GM23338 (cell line): ENCODE measurements around the gene PLXNA2. TPM values are rescaled to one million over a fixed set of nuclear protein-coding genes. Genes with fewer than 3 reads are reported as not detected.

ENCODE experiments used
- ATAC-seq: fragments of 200-7000 bp; cut with Tn5 transposase; 3 replicates; pipeline ENCODE4 v1.9.1; 2020
- DNase-seq: peaks from one replicate; pipeline ENCODE4 v3.0.0-alpha.2; 2015; ENCODE audit warnings: low spot score
- H2AFZ ChIP-seq: fragments of 200-600 bp; sonication (generic); 2 replicates; pipeline ENCODE4 v1.8.0; 2016; ENCODE audit warnings: antibody characterized with exemption, mild to moderate bottlenecking, moderate library complexity
- H3F3A ChIP-seq: fragments of 200-600 bp; sonication (generic); replicated peaks from 2 replicates; pipeline ENCODE4 v1.8.0; 2017; ENCODE audit warnings: antibody characterized with exemption, mixed run types, low read depth
- H3K27ac ChIP-seq: fragments of 200-600 bp; sonication (generic); 2 replicates; pipeline ENCODE4 v1.6.1; 2016; ENCODE audit warnings: low read depth
- H3K27me3 ChIP-seq: fragments of 200-600 bp; sonication (generic); 2 replicates; pipeline ENCODE4 v1.8.0; 2016; ENCODE audit warnings: mild to moderate bottlenecking, mixed run types, moderate library complexity; ENCODE audit not compliant: insufficient read depth
- H3K36me3 ChIP-seq: fragments of 200-600 bp; sonication (generic); 2 replicates; pipeline ENCODE4 v1.8.0; 2016; ENCODE audit warnings: mild to moderate bottlenecking; ENCODE audit not compliant: insufficient read depth
- H3K4me1 ChIP-seq: fragments of 200-600 bp; sonication (generic); 2 replicates; pipeline ENCODE4 v1.8.0; 2016; ENCODE audit warnings: mild to moderate bottlenecking, moderate library complexity; ENCODE audit not compliant: insufficient read depth
- H3K4me2 ChIP-seq: fragments of 200-600 bp; sonication (generic); 2 replicates; pipeline ENCODE4 v1.7.1; 2017; ENCODE audit warnings: mixed run types
- H3K4me3 ChIP-seq: fragments of 200-600 bp; sonication (generic); 2 replicates; pipeline ENCODE4 v1.6.1; 2016; ENCODE audit warnings: mixed run types
- H3K79me2 ChIP-seq: fragments of 200-600 bp; sonication (generic); replicated peaks from 2 replicates; pipeline ENCODE4 v1.8.0; 2017; ENCODE audit warnings: mild to moderate bottlenecking; ENCODE audit not compliant: insufficient read depth
- H3K9me2 ChIP-seq: fragments of 200-600 bp; sonication (generic); 2 replicates; pipeline ENCODE4 v1.8.0; 2017; ENCODE audit not compliant: insufficient read depth
- H4K20me1 ChIP-seq: fragments of 200-600 bp; sonication (generic); replicated peaks from 2 replicates; pipeline ENCODE4 v1.8.0; 2017; ENCODE audit warnings: mild to moderate bottlenecking; ENCODE audit not compliant: insufficient read depth
- H3K27ac Mint-ChIP-seq: 2 replicates; pipeline ENCODE4 v1.8.0; 2020; ENCODE audit warnings: inconsistent platforms, mild to moderate bottlenecking, moderate library complexity, mixed read lengths
- H3K27me3 Mint-ChIP-seq: 3 replicates; pipeline ENCODE4 v1.8.0; 2022; ENCODE audit warnings: low read depth, mild to moderate bottlenecking, moderate library complexity, mixed read lengths, inconsistent platforms; ENCODE audit not compliant: insufficient read depth, poor library complexity
- H3K36me3 Mint-ChIP-seq: 3 replicates; pipeline ENCODE4 v1.8.0; 2021; ENCODE audit warnings: low read depth, mild to moderate bottlenecking, inconsistent platforms, moderate library complexity, mixed read lengths
- H3K4me1 Mint-ChIP-seq: 3 replicates; pipeline ENCODE4 v1.8.0; 2020; ENCODE audit warnings: mild to moderate bottlenecking, inconsistent platforms, mixed read lengths
- H3K4me3 Mint-ChIP-seq: 3 replicates; pipeline ENCODE4 v1.8.0; 2021; ENCODE audit warnings: moderate library complexity, mild to moderate bottlenecking, inconsistent platforms, mixed read lengths
- H3K9me3 Mint-ChIP-seq: 3 replicates; pipeline ENCODE4 v1.8.0; 2020; ENCODE audit warnings: moderate library complexity, mild to moderate bottlenecking, inconsistent platforms, mixed read lengths
- CREB1 ChIP-seq: fragments of 250-450 bp; sonication (Bioruptor Pico); IDR thresholded peaks from 2 replicates; pipeline ENCODE4 v1.5.0; 2020; ENCODE audit warnings: low read depth, mild to moderate bottlenecking, moderate library complexity
- EZH2 ChIP-seq: fragments of 200-600 bp; sonication (generic); IDR thresholded peaks from one replicate; pipeline ENCODE4 v1.8.0; 2017; ENCODE audit warnings: antibody characterized with exemption, mild to moderate bottlenecking, low read depth; ENCODE audit not compliant: unreplicated experiment
- EZH2phosphoT487 ChIP-seq: fragments of 200-600 bp; sonication (generic); IDR thresholded peaks from one replicate; pipeline ENCODE4 v1.8.1; 2018; ENCODE audit warnings: antibody characterized with exemption; ENCODE audit not compliant: unreplicated experiment
- JUNB ChIP-seq: IDR thresholded peaks from one replicate; pipeline ENCODE4 v1.6.1; 2016; ENCODE audit warnings: antibody characterized with exemption; ENCODE audit not compliant: unreplicated experiment
- NANOG ChIP-seq: IDR thresholded peaks from 2 replicates; pipeline ENCODE4 v1.6.1; 2016; ENCODE audit warnings: antibody characterized with exemption, borderline replicate concordance
- POLR2AphosphoS5 ChIP-seq: IDR thresholded peaks from 2 replicates; pipeline ENCODE4 v1.6.1; 2016; ENCODE audit warnings: antibody characterized with exemption, low read depth
- STAT1 ChIP-seq: IDR thresholded peaks from one replicate; pipeline ENCODE4 v1.6.1; 2016; ENCODE audit warnings: antibody characterized with exemption; ENCODE audit not compliant: unreplicated experiment
- ZNF114 ChIP-seq: fragments of 250-450 bp; sonication (Bioruptor Pico); IDR thresholded peaks from 2 replicates; pipeline ENCODE4 v1.5.0; 2020; ENCODE audit warnings: mild to moderate bottlenecking, moderate library complexity
- ZNF331 ChIP-seq: fragments of 250-450 bp; sonication (Bioruptor Pico); IDR thresholded peaks from 2 replicates; pipeline ENCODE4 v1.5.0; 2020; ENCODE audit warnings: low read depth, mild to moderate bottlenecking, moderate library complexity
- polyA plus RNA-seq: library from polyadenylated mRNA; unstranded; fragments of >200 nt; fragmentation: Nextera tagmentation; extraction: Ambion mirVana; gene quantifications from 2 replicates; pipeline ENCODE4 v1.2.1, GENCODE V29; 2016
- total RNA-seq: library from RNA; depleted of rRNA; stranded (reverse); fragments of >200 nt; shearing (Covaris generic); gene quantifications from 2 replicates; pipeline ENCODE4 v1.2.3, GENCODE V29; 2014
- TF ChIP-seq, protein P1 (sequence below): IDR thresholded peaks from 2 replicates; pipeline ENCODE4 v1.6.1; 2016; ENCODE audit warnings: antibody characterized with exemption
- TF ChIP-seq, protein P2 (sequence below): fragments of 250-450 bp; sonication (Bioruptor Pico); IDR thresholded peaks from 2 replicates; pipeline ENCODE4 v1.5.0; 2020; ENCODE audit warnings: mild to moderate bottlenecking, moderate library complexity

Gene PLXNA2
- total and polyA plus RNA-seq, 2 experiments from 2014 or later = 0.40 to 1.8 TPM

DNA sequence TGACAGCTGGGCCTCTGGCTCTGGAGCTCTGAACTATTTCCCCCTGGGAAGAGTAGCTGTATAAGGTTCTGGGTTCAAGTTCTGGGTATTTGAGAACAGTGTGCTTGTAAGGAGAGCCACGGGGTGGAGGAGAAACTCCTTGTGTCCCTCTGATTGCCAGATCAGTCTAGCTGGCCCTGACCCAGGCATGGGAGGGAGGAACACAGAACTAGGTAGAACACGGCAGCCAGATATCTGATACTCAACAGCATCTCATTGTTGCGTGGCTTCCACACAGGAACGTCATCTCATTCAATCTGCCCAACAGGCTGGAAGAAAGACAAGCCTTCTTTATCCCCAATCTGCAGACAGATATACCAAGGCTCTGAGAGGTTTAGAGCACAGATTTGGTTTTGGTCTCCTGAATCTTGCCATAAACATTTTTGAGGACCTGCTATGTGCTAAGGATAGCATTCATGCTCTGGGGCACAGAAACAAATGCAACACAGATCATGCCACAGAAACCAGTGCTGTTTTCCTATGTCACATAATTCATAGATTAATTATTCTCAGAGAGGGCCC lies 83.8 kb downstream of the PLXNA2 start:
- Histone ChIP-seq H3K4me3 (no peak overlapping the region), H4K20me1 (no peaks in the 10 kb centered on the region), H3K36me3 (no peaks in the 10 kb centered on the region; the same call in 1 of the 2 replicates), H3F3A (no peaks in the 10 kb centered on the region), H2AFZ (no peak overlapping the region), H3K79me2 (no peaks in the 10 kb centered on the region), H3K9me2 (no peaks in the 10 kb centered on the region), H3K27ac (no peak overlapping the region), H3K4me2 (no peak overlapping the region), H3K27me3 (no peaks in the 10 kb centered on the region), H3K4me1 (peaks cover 11% of the 10 kb centered on the region)
- H3K27ac Mint-ChIP-seq = no peak overlapping the region
- H3K4me1 Mint-ChIP-seq = peaks cover 53% of the 10 kb centered on the region
- DNase-seq (no peak), ATAC-seq (no peak)
- H3K4me3 Mint-ChIP-seq = no peak overlapping the region
- H3K27me3 Mint-ChIP-seq = peaks cover 2% of the 10 kb centered on the region
- H3K9me3 Mint-ChIP-seq = no peaks in the 10 kb centered on the region
- no peak for TF ChIP-seq EZH2phosphoT487
- no peak for TF ChIP-seq JUNB
- TF ChIP-seq, protein P1, sequence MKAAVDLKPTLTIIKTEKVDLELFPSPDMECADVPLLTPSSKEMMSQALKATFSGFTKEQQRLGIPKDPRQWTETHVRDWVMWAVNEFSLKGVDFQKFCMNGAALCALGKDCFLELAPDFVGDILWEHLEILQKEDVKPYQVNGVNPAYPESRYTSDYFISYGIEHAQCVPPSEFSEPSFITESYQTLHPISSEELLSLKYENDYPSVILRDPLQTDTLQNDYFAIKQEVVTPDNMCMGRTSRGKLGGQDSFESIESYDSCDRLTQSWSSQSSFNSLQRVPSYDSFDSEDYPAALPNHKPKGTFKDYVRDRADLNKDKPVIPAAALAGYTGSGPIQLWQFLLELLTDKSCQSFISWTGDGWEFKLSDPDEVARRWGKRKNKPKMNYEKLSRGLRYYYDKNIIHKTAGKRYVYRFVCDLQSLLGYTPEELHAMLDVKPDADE = no peak
- H3K36me3 Mint-ChIP-seq = no peaks in the 10 kb centered on the region

DNA sequence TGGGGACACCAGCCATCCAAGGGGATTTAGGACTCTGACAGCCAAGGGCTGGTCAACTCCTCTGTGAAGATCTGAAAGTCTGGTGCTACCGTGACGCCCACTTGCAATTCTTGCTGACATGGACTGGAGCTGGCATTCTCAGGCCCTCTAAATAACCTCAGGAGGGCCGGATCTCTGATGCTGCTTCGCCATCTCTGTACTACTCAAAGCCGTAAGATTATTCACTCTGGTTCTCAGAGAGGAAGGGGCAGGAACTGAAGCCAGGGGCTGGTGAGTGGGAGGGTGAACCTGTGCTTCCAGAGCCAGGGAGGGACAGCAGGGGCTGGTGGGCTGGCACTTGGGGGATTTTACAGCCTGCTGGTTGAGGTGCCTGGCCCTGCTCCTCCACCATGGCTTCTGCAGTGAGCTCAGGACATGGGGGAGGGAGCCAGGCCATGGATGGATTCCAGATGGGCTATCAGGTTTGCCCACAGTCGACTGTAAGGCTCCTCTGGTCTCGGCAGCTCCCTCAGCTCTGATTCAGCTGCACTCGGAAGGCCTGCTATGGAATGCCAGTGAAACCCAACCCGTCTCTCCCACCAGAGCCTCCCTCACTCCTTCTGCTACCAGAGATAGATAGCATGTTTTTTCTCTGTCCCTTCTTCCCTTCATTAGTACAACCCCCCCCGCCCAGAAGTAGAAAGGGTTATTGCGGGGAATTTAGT lies 84.5 kb downstream of the PLXNA2 start:
- Histone ChIP-seq H3F3A (no peaks in the 10 kb centered on the region), H3K4me1 (peaks cover 11% of the 10 kb centered on the region), H3K36me3 (no peaks in the 10 kb centered on the region; the same call in 1 of the 2 replicates), H3K4me3 (no peak overlapping the region), H3K79me2 (no peaks in the 10 kb centered on the region), H4K20me1 (no peaks in the 10 kb centered on the region), H3K27me3 (no peaks in the 10 kb centered on the region), H3K4me2 (no peak overlapping the region), H3K27ac (no peak overlapping the region), H2AFZ (no peak overlapping the region), H3K9me2 (no peaks in the 10 kb centered on the region)
- DNase-seq = no peak
- Mint-ChIP-seq H3K9me3 (no peaks in the 10 kb centered on the region), H3K4me3 (no peak overlapping the region), H3K27me3 (peaks cover 2% of the 10 kb centered on the region), H3K36me3 (no peaks in the 10 kb centered on the region), H3K27ac (no peak overlapping the region), H3K4me1 (peaks cover 56% of the 10 kb centered on the region)
- peak; percentile 18 for ATAC-seq
- TF ChIP-seq STAT1 (no peak), ZNF114 (CRISPR knock-in tag) (no peak), NANOG (no peak), EZH2phosphoT487 (no peak), POLR2AphosphoS5 (no peak), EZH2 (no peak), CREB1 (CRISPR knock-in tag) (no peak), ZNF331 (CRISPR knock-in tag) (no peak)
- TF ChIP-seq, protein P2, sequence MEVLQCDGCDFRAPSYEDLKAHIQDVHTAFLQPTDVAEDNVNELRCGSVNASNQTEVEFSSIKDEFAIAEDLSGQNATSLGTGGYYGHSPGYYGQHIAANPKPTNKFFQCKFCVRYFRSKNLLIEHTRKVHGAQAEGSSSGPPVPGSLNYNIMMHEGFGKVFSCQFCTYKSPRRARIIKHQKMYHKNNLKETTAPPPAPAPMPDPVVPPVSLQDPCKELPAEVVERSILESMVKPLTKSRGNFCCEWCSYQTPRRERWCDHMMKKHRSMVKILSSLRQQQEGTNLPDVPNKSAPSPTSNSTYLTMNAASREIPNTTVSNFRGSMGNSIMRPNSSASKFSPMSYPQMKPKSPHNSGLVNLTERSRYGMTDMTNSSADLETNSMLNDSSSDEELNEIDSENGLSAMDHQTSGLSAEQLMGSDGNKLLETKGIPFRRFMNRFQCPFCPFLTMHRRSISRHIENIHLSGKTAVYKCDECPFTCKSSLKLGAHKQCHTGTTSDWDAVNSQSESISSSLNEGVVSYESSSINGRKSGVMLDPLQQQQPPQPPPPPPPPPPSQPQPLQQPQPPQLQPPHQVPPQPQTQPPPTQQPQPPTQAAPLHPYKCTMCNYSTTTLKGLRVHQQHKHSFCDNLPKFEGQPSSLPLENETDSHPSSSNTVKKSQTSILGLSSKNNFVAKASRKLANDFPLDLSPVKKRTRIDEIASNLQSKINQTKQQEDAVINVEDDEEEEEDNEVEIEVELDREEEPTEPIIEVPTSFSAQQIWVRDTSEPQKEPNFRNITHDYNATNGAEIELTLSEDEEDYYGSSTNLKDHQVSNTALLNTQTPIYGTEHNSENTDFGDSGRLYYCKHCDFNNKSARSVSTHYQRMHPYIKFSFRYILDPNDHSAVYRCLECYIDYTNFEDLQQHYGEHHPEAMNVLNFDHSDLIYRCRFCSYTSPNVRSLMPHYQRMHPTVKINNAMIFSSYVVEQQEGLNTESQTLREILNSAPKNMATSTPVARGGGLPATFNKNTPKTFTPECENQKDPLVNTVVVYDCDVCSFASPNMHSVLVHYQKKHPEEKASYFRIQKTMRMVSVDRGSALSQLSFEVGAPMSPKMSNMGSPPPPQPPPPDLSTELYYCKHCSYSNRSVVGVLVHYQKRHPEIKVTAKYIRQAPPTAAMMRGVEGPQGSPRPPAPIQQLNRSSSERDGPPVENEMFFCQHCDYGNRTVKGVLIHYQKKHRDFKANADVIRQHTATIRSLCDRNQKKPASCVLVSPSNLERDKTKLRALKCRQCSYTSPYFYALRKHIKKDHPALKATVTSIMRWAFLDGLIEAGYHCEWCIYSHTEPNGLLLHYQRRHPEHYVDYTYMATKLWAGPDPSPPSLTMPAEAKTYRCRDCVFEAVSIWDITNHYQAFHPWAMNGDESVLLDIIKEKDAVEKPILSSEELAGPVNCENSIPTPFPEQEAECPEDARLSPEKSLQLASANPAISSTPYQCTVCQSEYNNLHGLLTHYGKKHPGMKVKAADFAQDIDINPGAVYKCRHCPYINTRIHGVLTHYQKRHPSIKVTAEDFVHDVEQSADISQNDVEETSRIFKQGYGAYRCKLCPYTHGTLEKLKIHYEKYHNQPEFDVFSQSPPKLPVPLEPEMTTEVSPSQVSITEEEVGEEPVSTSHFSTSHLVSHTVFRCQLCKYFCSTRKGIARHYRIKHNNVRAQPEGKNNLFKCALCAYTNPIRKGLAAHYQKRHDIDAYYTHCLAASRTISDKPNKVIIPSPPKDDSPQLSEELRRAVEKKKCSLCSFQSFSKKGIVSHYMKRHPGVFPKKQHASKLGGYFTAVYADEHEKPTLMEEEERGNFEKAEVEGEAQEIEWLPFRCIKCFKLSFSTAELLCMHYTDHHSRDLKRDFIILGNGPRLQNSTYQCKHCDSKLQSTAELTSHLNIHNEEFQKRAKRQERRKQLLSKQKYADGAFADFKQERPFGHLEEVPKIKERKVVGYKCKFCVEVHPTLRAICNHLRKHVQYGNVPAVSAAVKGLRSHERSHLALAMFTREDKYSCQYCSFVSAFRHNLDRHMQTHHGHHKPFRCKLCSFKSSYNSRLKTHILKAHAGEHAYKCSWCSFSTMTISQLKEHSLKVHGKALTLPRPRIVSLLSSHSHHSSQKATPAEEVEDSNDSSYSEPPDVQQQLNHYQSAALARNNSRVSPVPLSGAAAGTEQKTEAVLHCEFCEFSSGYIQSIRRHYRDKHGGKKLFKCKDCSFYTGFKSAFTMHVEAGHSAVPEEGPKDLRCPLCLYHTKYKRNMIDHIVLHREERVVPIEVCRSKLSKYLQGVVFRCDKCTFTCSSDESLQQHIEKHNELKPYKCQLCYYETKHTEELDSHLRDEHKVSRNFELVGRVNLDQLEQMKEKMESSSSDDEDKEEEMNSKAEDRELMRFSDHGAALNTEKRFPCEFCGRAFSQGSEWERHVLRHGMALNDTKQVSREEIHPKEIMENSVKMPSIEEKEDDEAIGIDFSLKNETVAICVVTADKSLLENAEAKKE = no peak
- TF ChIP-seq, protein P1 = no peak
